GM10266 (cell line): ENCODE data around the gene BAIAP2.
"Not testable (repeated sequence)": the region's sequence is repeated elsewhere in the genome, so short reads cannot be mapped to it uniquely, and the experiment has no call there.

Experiments used
- DNase-seq: peaks from one replicate; pipeline ENCODE4 v3.0.0; 2012; ENCODE audit errors: extremely low spot score
- TF ChIP-seq, protein P1 (sequence below): IDR thresholded peaks from 2 replicates; pipeline ENCODE4 v1.5.1; 2012; ENCODE audit warnings: mild to moderate bottlenecking, low read depth; ENCODE audit not compliant: control insufficient read depth, insufficient read depth; ENCODE audit errors: missing control alignments

Gene BAIAP2

DNA sequence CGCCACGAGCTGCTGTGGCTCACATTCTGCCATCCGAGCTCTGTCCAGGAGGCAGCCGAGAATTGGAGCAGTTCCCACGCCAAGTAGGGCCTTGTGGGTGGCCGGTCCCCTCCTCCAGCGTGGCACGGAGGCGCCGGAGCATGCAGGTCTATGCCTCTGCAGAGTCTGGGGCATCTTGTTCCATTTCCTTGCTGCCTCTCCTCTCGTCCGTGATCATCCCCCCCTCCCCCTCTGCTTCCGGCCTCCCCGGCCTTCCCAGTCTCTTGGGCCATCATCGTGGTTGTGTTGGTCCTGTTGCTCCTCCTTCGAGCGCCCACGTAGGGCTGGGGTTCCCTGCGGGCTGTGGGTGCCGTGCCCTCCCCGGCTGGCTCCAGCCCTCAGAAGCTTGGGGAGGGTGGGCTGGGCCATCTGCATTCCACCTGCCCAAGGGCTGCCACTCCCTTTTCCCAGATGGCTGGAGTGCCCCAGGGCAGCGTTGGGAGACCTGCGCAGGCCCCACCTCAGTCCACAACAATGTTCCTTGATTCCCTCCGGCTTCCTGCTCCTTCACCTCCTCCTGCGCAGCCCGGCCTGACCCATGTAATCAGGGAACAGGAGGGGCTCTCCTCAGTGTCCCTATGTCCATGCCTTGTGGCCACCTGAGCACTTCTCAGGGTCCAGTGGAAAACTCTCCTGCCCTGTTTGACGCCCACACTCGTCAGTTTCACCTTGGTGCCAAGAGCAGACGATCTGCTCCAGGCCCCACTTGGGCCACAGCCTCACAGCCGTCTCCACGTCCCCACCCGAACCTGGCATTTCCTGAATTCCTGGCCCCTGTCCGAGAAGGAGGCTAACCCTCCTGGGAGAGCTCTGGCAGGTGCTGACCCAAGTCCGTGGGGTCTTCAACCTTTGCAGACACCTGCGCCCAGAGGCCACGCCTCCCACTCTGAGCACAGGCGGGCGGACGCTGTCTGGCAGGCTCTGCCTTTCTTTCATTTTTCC lies 37.1 kb downstream of the BAIAP2 start:
- DNase-seq = no peak
- TF ChIP-seq, protein P1, sequence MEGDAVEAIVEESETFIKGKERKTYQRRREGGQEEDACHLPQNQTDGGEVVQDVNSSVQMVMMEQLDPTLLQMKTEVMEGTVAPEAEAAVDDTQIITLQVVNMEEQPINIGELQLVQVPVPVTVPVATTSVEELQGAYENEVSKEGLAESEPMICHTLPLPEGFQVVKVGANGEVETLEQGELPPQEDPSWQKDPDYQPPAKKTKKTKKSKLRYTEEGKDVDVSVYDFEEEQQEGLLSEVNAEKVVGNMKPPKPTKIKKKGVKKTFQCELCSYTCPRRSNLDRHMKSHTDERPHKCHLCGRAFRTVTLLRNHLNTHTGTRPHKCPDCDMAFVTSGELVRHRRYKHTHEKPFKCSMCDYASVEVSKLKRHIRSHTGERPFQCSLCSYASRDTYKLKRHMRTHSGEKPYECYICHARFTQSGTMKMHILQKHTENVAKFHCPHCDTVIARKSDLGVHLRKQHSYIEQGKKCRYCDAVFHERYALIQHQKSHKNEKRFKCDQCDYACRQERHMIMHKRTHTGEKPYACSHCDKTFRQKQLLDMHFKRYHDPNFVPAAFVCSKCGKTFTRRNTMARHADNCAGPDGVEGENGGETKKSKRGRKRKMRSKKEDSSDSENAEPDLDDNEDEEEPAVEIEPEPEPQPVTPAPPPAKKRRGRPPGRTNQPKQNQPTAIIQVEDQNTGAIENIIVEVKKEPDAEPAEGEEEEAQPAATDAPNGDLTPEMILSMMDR = no peak

DNA sequence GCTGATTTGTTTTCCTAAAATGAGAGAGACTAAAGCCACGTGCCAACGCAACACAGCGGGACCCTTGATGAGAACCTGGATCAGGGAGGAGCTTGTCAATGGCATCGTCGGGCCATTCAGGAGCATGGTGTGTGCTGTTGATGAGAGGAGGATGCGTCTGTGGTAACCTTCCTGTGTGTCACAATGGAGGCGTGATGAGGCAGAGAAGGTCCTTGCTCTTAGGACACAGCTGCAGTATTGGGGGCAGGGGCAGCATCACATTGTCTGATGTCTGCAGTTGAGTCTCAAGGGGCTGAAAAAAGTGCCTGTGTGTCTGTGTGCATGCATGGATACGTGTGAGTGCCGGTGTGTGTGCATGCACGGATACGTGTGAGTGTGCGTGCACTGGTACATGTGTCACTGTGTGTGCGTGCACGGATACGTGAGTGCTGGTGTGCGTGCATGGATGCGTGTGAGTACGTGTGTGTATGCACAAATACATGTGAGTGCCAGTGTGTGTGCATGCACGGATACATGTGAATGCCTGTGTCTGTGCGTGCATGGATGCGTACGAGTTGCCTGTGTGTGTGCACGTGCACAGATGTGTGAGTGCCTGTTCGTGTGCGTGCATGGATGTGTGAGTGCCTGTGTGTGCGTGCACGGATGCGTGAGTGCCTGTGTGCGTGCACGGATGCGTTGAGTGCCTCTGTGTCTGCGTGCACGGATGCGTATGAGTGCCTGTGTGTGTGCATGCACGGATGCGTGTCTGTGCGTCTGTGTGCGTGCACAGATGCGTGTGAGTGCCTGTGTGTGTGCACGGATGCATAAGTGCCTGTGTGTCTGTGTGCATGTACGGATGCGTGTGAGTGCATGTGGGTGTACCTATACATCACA lies 39.3 kb downstream of the BAIAP2 start:
- TF ChIP-seq, protein P1 = no peak
- no peak for DNase-seq

DNA sequence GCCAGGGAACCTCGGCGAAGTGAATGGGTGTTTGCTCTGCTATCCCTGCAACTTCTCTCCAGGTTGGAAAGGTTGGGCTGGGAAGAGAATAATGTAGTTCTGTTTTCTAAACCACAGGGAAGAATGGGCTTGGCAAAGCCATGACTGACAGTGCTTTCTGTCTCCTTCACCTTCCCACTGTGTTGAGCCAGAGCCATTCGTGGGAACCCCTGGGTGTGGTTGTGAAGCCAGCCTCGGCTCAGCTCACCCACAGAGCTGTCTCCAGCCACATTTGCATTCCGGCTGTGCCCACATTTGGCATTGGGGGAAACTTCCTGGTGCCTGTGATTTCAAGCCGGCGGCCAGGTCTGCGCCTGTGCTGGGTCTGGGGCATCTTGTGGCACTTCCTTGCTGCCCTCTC lies 39.9 kb downstream of the BAIAP2 start:
- TF ChIP-seq, protein P1 = no peak
- DNase-seq = no peak

DNA sequence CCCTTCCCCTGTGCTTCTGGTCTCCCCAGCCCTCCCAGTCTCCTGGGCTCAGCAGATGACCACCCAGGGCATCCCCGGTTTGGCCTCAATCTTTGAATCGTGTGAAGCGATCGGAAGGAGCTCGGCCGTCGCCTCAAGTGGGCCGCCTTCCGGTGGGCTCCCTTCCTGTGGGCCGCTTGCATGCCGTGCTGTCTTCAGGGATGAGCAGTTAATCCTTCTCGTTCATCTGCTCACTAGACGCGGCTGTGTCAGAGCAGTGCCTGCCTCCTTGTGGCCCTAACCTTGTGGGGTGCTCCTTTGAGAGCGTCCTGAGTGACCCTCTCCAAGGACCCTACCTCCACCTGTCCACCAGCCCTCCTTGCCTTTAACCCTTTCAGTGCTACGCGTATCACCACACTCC lies 40.4 kb downstream of the BAIAP2 start:
- no peak for DNase-seq
- TF ChIP-seq, protein P1 = no peak

DNA sequence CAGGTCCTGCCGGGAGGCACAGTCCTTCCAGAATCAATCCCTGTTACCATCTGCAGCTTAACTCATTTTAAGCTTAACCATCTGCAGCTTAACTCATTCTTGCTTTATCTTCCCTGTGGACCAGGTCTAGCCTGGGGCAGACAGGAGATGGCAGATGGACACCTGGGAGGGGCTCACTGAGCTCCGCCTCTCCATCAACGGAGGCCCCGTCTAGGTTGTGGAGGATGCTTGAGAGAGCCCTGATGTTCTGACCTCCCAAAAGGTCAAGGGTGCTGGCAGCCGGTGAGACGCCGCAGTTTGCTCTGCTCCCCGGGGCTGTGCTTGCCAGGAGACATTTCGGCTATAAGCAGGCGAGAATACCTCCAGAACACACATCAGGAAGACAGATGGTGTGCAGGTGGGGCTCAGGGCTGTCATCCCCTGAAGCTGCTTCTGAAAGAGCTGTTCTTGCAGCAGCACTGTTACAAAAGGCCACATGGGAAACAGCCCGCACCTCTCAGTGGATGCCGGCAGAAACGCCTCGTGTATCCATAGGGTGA lies 41.3 kb downstream of the BAIAP2 start:
- TF ChIP-seq, protein P1 = no peak
- no peak for DNase-seq

DNA sequence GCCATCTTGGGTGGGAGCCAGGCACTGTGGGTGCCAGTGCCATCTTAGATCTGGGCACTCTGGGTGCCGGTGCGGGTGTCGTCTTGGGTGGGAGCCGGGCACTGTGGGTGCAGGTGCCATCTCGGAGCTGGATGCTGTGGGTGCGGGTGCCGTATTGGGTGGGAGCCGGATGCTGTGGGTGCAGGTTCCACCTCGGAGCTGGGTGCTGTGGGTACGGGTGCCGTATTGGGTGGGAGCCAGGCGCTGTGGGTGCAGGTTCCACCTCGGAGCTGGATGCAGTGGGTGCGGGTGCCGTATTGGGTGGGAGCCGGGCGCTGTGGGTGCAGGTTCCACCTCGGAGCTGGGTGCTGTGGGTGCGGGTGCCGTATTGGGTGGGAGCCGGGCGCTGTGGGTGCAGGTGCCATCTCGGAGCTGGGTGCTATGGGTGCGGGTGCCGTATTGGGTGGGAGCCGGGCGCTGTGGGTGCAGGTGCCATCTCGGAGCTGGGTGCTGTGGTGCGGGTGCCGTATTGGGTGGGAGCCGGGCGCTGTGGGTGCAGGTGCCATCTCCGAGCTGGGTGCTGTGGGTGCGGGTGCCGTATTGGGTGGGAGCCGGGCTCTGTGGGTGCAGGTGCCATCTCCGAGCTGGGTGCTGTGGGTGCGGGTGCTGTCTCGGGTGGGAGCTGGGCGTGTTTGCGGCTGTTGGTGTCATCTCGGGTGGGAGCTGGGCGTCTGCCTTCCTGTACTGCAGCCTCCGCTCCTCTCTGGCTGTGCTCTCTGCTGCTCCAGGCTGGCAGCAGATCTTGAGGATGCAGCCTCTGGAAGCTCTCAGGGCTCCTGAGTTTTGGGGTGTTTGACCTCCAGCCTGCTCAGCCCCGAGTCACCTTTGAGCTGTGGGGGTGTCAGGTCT lies 43.3 kb downstream of the BAIAP2 start:
- not testable (repeated sequence) for DNase-seq

DNA sequence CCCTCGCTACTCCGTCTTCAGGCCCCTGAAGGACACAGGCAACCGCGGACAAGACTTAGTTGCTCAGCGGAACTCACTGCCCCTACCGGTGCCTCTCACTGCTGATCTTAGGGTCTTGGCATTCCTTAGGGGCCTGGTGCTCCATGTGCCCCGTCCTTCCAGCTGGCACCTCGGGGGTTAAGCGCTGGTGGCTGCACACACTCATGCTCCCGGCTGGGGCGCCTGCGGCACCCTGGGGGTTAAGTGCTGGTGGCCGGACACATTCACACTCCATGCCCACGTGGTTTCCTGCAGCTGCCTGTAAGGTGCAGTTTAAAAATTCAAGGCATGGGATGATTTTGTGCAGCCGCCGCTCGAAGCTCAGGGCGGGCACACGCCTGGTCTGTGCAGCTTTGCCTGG lies 45.1 kb downstream of the BAIAP2 start:
- DNase-seq = no peak
- TF ChIP-seq, protein P1 = no peak
